AG10803 (cell line): Measurements from ENCODE around the gene LRRC36.
"Not testable (repeated sequence)": the region's sequence is repeated elsewhere in the genome, so short reads cannot be mapped to it uniquely, and the experiment has no call there.

Experiments
- DNase-seq: peaks from one replicate; pipeline ENCODE4 v3.0.0; 2010; ENCODE audit warnings: low read depth
- H3K4me3 ChIP-seq: 2 replicates; pipeline ENCODE4 v1.5.1; 2011; ENCODE audit warnings: mild to moderate bottlenecking, low read length, control low read depth
- CTCF ChIP-seq: conservative IDR thresholded peaks from 2 replicates; pipeline ENCODE4 v1.5.1; 2011; ENCODE audit warnings: mild to moderate bottlenecking, low read length, control low read depth, inconsistent platforms

Gene LRRC36

GRCh38 chr16:67361038-67361437 lies 34.4 kb downstream of the LRRC36 start:
- no peak for DNase-seq
- TF ChIP-seq CTCF, result no peak
- no peak overlapping the region for H3K4me3 ChIP-seq

- no peak for DNase-seq
- H3K4me3 ChIP-seq, result no peak overlapping the region
- TF ChIP-seq CTCF, result no peak
These were observed 38.1 kb downstream of the LRRC36 start for GRCh38 chr16:67364600-67365235.

- H3K4me3 ChIP-seq, result no peak overlapping the region
- TF ChIP-seq CTCF, result no peak
- no peak for DNase-seq
These were observed 44.0 kb downstream of the LRRC36 start for GRCh38 chr16:67370661-67371060.

- no peak overlapping the region for H3K4me3 ChIP-seq
- TF ChIP-seq CTCF, result peak; percentile 58
- peak; percentile 36 for DNase-seq
These were observed 46.0 kb downstream of the LRRC36 start for GRCh38 chr16:67372664-67373063.

GRCh38 chr16:67376012-67376411 lies 49.4 kb downstream of the LRRC36 start:
- not testable (repeated sequence) for DNase-seq, H3K4me3 ChIP-seq

GRCh38 chr16:67378642-67379041 lies 52.0 kb downstream of the LRRC36 start:
- DNase-seq, result no peak
- TF ChIP-seq CTCF, result no peak
- H3K4me3 ChIP-seq, result no peak overlapping the region

GRCh38 chr16:67383284-67383683 lies 56.7 kb downstream of the LRRC36 start:
- H3K4me3 ChIP-seq, result no peak overlapping the region
- no peak for TF ChIP-seq CTCF
- no peak for DNase-seq
